ENCODE results near the gene VPS26B. TPM values are rescaled to one million over a fixed set of nuclear protein-coding genes. Genes with fewer than 3 reads are reported as not detected.

Gene VPS26B
- total and polyA plus RNA-seq, 4 donors = 17.1 to 37.6 (median 27.4) TPM

GRCh38 chr11:134207538-134208239, 16.8 kb upstream of the VPS26B start:
- H3K27ac ChIP-seq (ENCODE audit: low read depth in 1 of 2, low read length in 1 of 2) = no peak overlapping the region
- DNase-seq (peak in 2 of 3 donors; percentile 2 to 7), ATAC-seq (ENCODE audit: insufficient read depth, low FRiP score) (no peak)
- no peaks in the 10 kb centered on the region for H3K4me1 ChIP-seq (ENCODE audit: control insufficient read depth in 5 of 5, insufficient read depth in 5 of 5, low read length in 5 of 5)
- H3K9me3 ChIP-seq (ENCODE audit: control insufficient read depth in 4 of 4, insufficient read depth in 3 of 4, low read length in 3 of 4) = peaks cover 0 to 2% (median 0%) of the 10 kb centered on the region in 4 donors
- no peaks in the 10 kb centered on the region for H3K27me3 ChIP-seq (ENCODE audit: control insufficient read depth in 3 of 3, insufficient read depth in 3 of 3, low read length in 2 of 3)
- H3K4me3 ChIP-seq = no peak overlapping the region
- H3K9ac ChIP-seq (ENCODE audit: insufficient read depth in 1 of 2, low read length in 2 of 2) = no peak overlapping the region
- WGBS, 2 donors = 86 to 88% methylated on average over 16 of the region's 16 CpGs
- H3K36me3 ChIP-seq (ENCODE audit: control insufficient read depth in 4 of 4, insufficient read depth in 4 of 4, low read length in 4 of 4) = peaks cover 16 to 48% (median 28%) of the 10 kb centered on the region in 4 donors
- TF ChIP-seq, protein P1, sequence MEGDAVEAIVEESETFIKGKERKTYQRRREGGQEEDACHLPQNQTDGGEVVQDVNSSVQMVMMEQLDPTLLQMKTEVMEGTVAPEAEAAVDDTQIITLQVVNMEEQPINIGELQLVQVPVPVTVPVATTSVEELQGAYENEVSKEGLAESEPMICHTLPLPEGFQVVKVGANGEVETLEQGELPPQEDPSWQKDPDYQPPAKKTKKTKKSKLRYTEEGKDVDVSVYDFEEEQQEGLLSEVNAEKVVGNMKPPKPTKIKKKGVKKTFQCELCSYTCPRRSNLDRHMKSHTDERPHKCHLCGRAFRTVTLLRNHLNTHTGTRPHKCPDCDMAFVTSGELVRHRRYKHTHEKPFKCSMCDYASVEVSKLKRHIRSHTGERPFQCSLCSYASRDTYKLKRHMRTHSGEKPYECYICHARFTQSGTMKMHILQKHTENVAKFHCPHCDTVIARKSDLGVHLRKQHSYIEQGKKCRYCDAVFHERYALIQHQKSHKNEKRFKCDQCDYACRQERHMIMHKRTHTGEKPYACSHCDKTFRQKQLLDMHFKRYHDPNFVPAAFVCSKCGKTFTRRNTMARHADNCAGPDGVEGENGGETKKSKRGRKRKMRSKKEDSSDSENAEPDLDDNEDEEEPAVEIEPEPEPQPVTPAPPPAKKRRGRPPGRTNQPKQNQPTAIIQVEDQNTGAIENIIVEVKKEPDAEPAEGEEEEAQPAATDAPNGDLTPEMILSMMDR (IDR thresholded peaks at IDR 0.05; ENCODE audit: control extremely low read depth, extremely low read depth) = peak; percentile 35

DNA sequence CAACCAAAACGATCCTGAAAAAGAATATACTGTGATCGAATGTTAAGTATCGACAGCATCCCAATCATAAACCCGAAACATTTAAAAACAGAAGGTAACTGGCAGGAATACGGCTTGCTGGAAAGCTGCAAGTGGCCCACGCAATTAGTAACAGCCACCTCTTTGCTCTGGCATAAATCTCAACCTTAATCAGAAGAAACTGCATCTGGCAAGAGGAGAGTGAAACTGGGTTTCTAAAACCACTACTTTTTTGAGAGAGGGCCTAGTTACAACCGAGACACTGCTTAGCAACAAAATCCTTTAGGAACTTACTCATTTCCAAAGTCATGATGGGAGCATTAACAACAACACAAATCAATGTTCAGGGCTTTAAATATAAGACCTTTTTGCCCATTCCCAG, 8.6 kb upstream of the VPS26B start:
- ATAC-seq (ENCODE audit: insufficient read depth, low FRiP score) (no peak), DNase-seq (no peak)
- no peak overlapping the region for H3K27ac ChIP-seq (ENCODE audit: low read depth in 1 of 2, low read length in 1 of 2)
- H3K36me3 ChIP-seq (ENCODE audit: control insufficient read depth in 4 of 4, insufficient read depth in 4 of 4, low read length in 4 of 4) = peaks cover 2 to 28% (median 12%) of the 10 kb centered on the region in 4 donors
- WGBS, 2 donors = 94 to 96% methylated on average over 7 of the region's 7 CpGs
- no peaks in the 10 kb centered on the region for H3K27me3 ChIP-seq (ENCODE audit: control insufficient read depth in 3 of 3, insufficient read depth in 3 of 3, low read length in 2 of 3)
- no peaks in the 10 kb centered on the region for H3K4me1 ChIP-seq (ENCODE audit: control insufficient read depth in 5 of 5, insufficient read depth in 5 of 5, low read length in 5 of 5)
- peak overlapping the region in 1 of 2 donors; percentile 17 for H3K9ac ChIP-seq (ENCODE audit: insufficient read depth in 1 of 2, low read length in 2 of 2)
- no peak overlapping the region for H3K4me3 ChIP-seq
- H3K9me3 ChIP-seq (ENCODE audit: control insufficient read depth in 4 of 4, insufficient read depth in 3 of 4, low read length in 3 of 4) = peaks cover 0 to 2% (median 0%) of the 10 kb centered on the region in 4 donors
- TF ChIP-seq, protein P1 (IDR thresholded peaks at IDR 0.05; ENCODE audit: control extremely low read depth, extremely low read depth) = no peak

DNA sequence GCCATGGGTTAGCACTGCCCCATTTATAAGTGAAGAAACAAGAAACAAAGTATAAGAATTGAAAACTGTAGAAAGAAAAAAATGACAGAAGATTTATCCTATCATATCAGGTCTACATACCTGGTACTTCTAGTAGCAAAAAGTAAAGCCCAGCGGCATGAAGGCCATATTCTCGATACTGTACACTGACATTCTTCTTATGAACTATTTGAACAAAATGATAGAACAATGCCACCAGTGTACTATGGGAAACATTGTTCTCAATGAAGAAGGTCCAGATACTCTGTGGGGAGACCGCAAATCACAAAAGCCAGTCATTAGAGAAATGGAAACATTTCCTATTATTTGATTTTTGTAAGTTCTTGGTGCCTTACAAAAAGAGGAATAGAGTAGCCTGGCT, 7.7 kb upstream of the VPS26B start:
- H3K27ac ChIP-seq (ENCODE audit: low read depth in 1 of 2, low read length in 1 of 2) = no peak overlapping the region
- ATAC-seq (ENCODE audit: insufficient read depth, low FRiP score) (no peak), DNase-seq (no peak)
- H3K27me3 ChIP-seq (ENCODE audit: control insufficient read depth in 3 of 3, insufficient read depth in 3 of 3, low read length in 2 of 3) = no peaks in the 10 kb centered on the region
- no peaks in the 10 kb centered on the region for H3K4me1 ChIP-seq (ENCODE audit: control insufficient read depth in 5 of 5, insufficient read depth in 5 of 5, low read length in 5 of 5)
- WGBS, 2 donors = 95 to 96% methylated on average over 3 of the region's 3 CpGs
- peaks cover 0 to 2% (median 0%) of the 10 kb centered on the region in 4 donors for H3K9me3 ChIP-seq (ENCODE audit: control insufficient read depth in 4 of 4, insufficient read depth in 3 of 4, low read length in 3 of 4)
- TF ChIP-seq, protein P1 (IDR thresholded peaks at IDR 0.05; ENCODE audit: control extremely low read depth, extremely low read depth) = no peak
- peaks cover 2 to 26% (median 9%) of the 10 kb centered on the region in 4 donors for H3K36me3 ChIP-seq (ENCODE audit: control insufficient read depth in 4 of 4, insufficient read depth in 4 of 4, low read length in 4 of 4)
- no peak overlapping the region for H3K9ac ChIP-seq (ENCODE audit: insufficient read depth in 1 of 2, low read length in 2 of 2)
- no peak overlapping the region for H3K4me3 ChIP-seq
